Neutrophil (primary cell): ENCODE measurements around the gene LRRC74B.
"Not testable (repeated sequence)": the region's sequence is repeated elsewhere in the genome, so short reads cannot be mapped to it uniquely, and the experiment has no call there.

Experiments used
- H3K27ac ChIP-seq: fragments of 200-600 bp; sonication (generic); 2 replicates; pipeline ENCODE4 v1.5.1; 2016; ENCODE audit warnings: mild to moderate bottlenecking, moderate library complexity
- H3K27me3 ChIP-seq: fragments of 200-600 bp; sonication (generic); 2 replicates; pipeline ENCODE4 v1.6.0; 2016; ENCODE audit warnings: mild to moderate bottlenecking
- H3K36me3 ChIP-seq: fragments of 200-600 bp; sonication (generic); 2 replicates; pipeline ENCODE4 v1.5.1; 2017
- H3K4me1 ChIP-seq, 2 experiments: fragments of 200-600 bp in 1 of 2; sonication (generic) in 1 of 2; 1 replicate in 1 of 2; 2 replicates in 1 of 2; pipeline versions ENCODE4 v1.5.1 to v1.6.1; 2013 to 2016; ENCODE audit warnings: low read depth in 1 of 2, low read length in 1 of 2, mild to moderate bottlenecking in 1 of 2, moderate library complexity in 1 of 2; ENCODE audit not compliant: control insufficient read depth in 1 of 2, insufficient read depth in 1 of 2
- H3K4me3 ChIP-seq, 2 experiments: fragments of 200-600 bp in 1 of 2; sonication (generic) in 1 of 2; 1 replicate in 1 of 2; 2 replicates in 1 of 2; pipeline ENCODE4 v1.5.1; 2013 to 2016; ENCODE audit warnings: low read depth in 1 of 2, low read length in 1 of 2, mild to moderate bottlenecking in 1 of 2, moderate library complexity in 1 of 2
- H3K9me3 ChIP-seq: fragments of 200-600 bp; sonication (generic); 2 replicates; pipeline ENCODE4 v1.5.1; 2016
- CTCF ChIP-seq: fragments of 200-600 bp; sonication (generic); IDR thresholded peaks from 2 replicates; pipeline ENCODE4 v1.5.1; 2016; ENCODE audit warnings: antibody characterized with exemption

Gene LRRC74B

GRCh38 chr22:21055564-21055834 lies 9.8 kb downstream of the LRRC74B start:
- Histone ChIP-seq H3K9me3 (no peaks in the 10 kb centered on the region), H3K4me1 (no peaks in the 10 kb centered on the region), H3K36me3 (no peaks in the 10 kb centered on the region), H3K27me3 (peaks cover 35% of the 10 kb centered on the region), H3K4me3 (no peak overlapping the region), H3K27ac (no peak overlapping the region)
- no peak for TF ChIP-seq CTCF

- Histone ChIP-seq H3K4me3 (no peak overlapping the region), H3K27ac (no peak overlapping the region), H3K36me3 (no peaks in the 10 kb centered on the region), H3K9me3 (no peaks in the 10 kb centered on the region), H3K27me3 (peaks cover 35% of the 10 kb centered on the region), H3K4me1 (no peaks in the 10 kb centered on the region)
- no peak for TF ChIP-seq CTCF
Observed at GRCh38 chr22:21055880-21056319, 10.2 kb downstream of the LRRC74B start.

- not testable (repeated sequence) for H3K4me3 ChIP-seq, H3K4me1 ChIP-seq, H3K9me3 ChIP-seq, H3K27ac ChIP-seq, H3K36me3 ChIP-seq
- H3K27me3 ChIP-seq: peaks cover 27% of the 10 kb centered on the region
Observed at GRCh38 chr22:21060363-21060762, 14.6 kb downstream of the LRRC74B start.

- not testable (repeated sequence) for H3K36me3 ChIP-seq, H3K27ac ChIP-seq, H3K4me3 ChIP-seq, H3K4me1 ChIP-seq, H3K9me3 ChIP-seq
- peaks cover 20% of the 10 kb centered on the region for H3K27me3 ChIP-seq
Observed at GRCh38 chr22:21061660-21062321, 16.0 kb downstream of the LRRC74B start.

GRCh38 chr22:21064425-21064824 lies 18.7 kb downstream of the LRRC74B start:
- not testable (repeated sequence) for H3K4me1 ChIP-seq, H3K36me3 ChIP-seq, H3K27ac ChIP-seq, H3K9me3 ChIP-seq, H3K4me3 ChIP-seq
- H3K27me3 ChIP-seq: peaks cover 11% of the 10 kb centered on the region

- Histone ChIP-seq H3K36me3 (no peaks in the 10 kb centered on the region), H3K27me3 (peaks cover 11% of the 10 kb centered on the region), H3K9me3 (no peaks in the 10 kb centered on the region), H3K4me3 (no peak overlapping the region), H3K4me1 (no peaks in the 10 kb centered on the region), H3K27ac (no peak overlapping the region)
- TF ChIP-seq CTCF: no peak
Observed at GRCh38 chr22:21064917-21065864, 19.4 kb downstream of the LRRC74B start.
